H9 (cell line): ENCODE measurements around the gene KLKB1. TPM values are rescaled to one million over a fixed set of nuclear protein-coding genes. Genes with fewer than 3 reads are reported as not detected.

Source experiments
- DNase-seq: peaks from one replicate; pipeline ENCODE4 v3.0.0-alpha.2; 2017
- H2AFZ ChIP-seq: one replicate; pipeline ENCODE4 v1.6.1; 2013; ENCODE audit warnings: mild to moderate bottlenecking, low read length, control low read depth, moderate library complexity
- H2AK5ac ChIP-seq: 2 replicates; pipeline ENCODE4 v1.6.1; 2013; ENCODE audit warnings: low read length, control low read depth, mixed read lengths; ENCODE audit not compliant: insufficient read length
- H2BK120ac ChIP-seq: one replicate; pipeline ENCODE4 v1.6.1; 2013; ENCODE audit warnings: low read depth, mild to moderate bottlenecking, low read length, control low read depth, inconsistent platforms; ENCODE audit not compliant: poor library complexity, severe bottlenecking
- H2BK12ac ChIP-seq: 2 replicates; pipeline ENCODE4 v1.6.1; 2013; ENCODE audit warnings: low read length, control low read depth, mixed read lengths, low read depth; ENCODE audit not compliant: insufficient read length
- H2BK15ac ChIP-seq: 2 replicates; pipeline ENCODE4 v1.6.1; 2013; ENCODE audit warnings: low read depth, low read length, control low read depth
- H2BK20ac ChIP-seq: one replicate; pipeline ENCODE4 v1.6.1; 2013; ENCODE audit warnings: low read depth, mild to moderate bottlenecking, low read length, control low read depth, inconsistent platforms; ENCODE audit not compliant: poor library complexity, severe bottlenecking
- H2BK5ac ChIP-seq: 2 replicates; pipeline ENCODE4 v1.6.1; 2013; ENCODE audit warnings: low read length, control low read depth, mixed read lengths; ENCODE audit not compliant: insufficient read length
- H3K14ac ChIP-seq: 2 replicates; pipeline ENCODE4 v1.6.1; 2013; ENCODE audit warnings: low read length, control low read depth; ENCODE audit not compliant: insufficient read depth
- H3K18ac ChIP-seq: 2 replicates; pipeline ENCODE4 v1.6.1; 2013; ENCODE audit warnings: low read depth, mild to moderate bottlenecking, mixed read lengths, low read length, control low read depth; ENCODE audit not compliant: insufficient read length
- H3K23ac ChIP-seq: 2 replicates; pipeline ENCODE4 v1.6.1; 2013; ENCODE audit warnings: low read length, control low read depth, mixed read lengths, low read depth; ENCODE audit not compliant: insufficient read length
- H3K23me2 ChIP-seq: 2 replicates; pipeline ENCODE4 v1.6.1; 2013; ENCODE audit warnings: low read depth, mild to moderate bottlenecking, mixed read lengths, low read length, control low read depth; ENCODE audit not compliant: insufficient read length, poor library complexity, severe bottlenecking
- H3K27ac ChIP-seq: 2 replicates; pipeline ENCODE4 v1.5.1; 2013; ENCODE audit warnings: low read length, control low read depth, mixed read lengths, low read depth; ENCODE audit not compliant: insufficient read length
- H3K27me3 ChIP-seq: 2 replicates; pipeline ENCODE4 v1.6.1; 2013; ENCODE audit warnings: low read length, control low read depth, inconsistent platforms; ENCODE audit not compliant: insufficient read depth
- H3K4ac ChIP-seq: 2 replicates; pipeline ENCODE4 v1.6.1; 2013; ENCODE audit warnings: low read depth, mild to moderate bottlenecking, control low read depth, inconsistent platforms, low read length, moderate library complexity
- H3K4me1 ChIP-seq: 2 replicates; pipeline ENCODE4 v1.6.1; 2013; ENCODE audit warnings: low read length, control low read depth, inconsistent platforms; ENCODE audit not compliant: insufficient read depth
- H3K4me2 ChIP-seq: 2 replicates; pipeline ENCODE4 v1.6.1; 2013; ENCODE audit warnings: low read length, control low read depth, mixed read lengths; ENCODE audit not compliant: insufficient read length, insufficient read depth
- H3K56ac ChIP-seq: 2 replicates; pipeline ENCODE4 v1.6.1; 2013; ENCODE audit warnings: low read depth, mild to moderate bottlenecking, mixed read lengths, low read length, control low read depth; ENCODE audit not compliant: insufficient read length
- H3K79me1 ChIP-seq: 2 replicates; pipeline ENCODE4 v1.6.1; 2013; ENCODE audit warnings: low read depth, mild to moderate bottlenecking, moderate library complexity, low read length, control low read depth, inconsistent platforms; ENCODE audit not compliant: insufficient read depth, poor library complexity, severe bottlenecking
- H3K79me2 ChIP-seq: 2 replicates; pipeline ENCODE4 v1.6.1; 2013; ENCODE audit warnings: low read length, control low read depth, inconsistent platforms; ENCODE audit not compliant: insufficient read depth
- H3K9ac ChIP-seq: 2 replicates; pipeline ENCODE4 v1.6.1; 2013; ENCODE audit warnings: low read length, control low read depth, mixed read lengths; ENCODE audit not compliant: insufficient read length; ENCODE audit errors: extremely low read depth
- H3K9me3 ChIP-seq: one replicate; pipeline ENCODE4 v1.6.1; 2013; ENCODE audit warnings: low read depth, low read length, inconsistent platforms; ENCODE audit not compliant: control insufficient read depth
- H3T11ph ChIP-seq: one replicate; pipeline ENCODE4 v1.6.1; 2013; ENCODE audit warnings: mild to moderate bottlenecking, low read length, control low read depth, inconsistent platforms
- H4K20me1 ChIP-seq: one replicate; pipeline ENCODE4 v1.6.1; 2013; ENCODE audit not compliant: control insufficient read depth, insufficient read length, insufficient read depth
- H4K5ac ChIP-seq: 2 replicates; pipeline ENCODE4 v1.6.1; 2013; ENCODE audit warnings: low read depth, mild to moderate bottlenecking, mixed read lengths, low read length, control low read depth; ENCODE audit not compliant: insufficient read length
- H4K8ac ChIP-seq: replicated peaks from 2 replicates; pipeline ENCODE4 v1.6.1; 2013; ENCODE audit warnings: low read length, control low read depth, mixed read lengths, low read depth; ENCODE audit not compliant: insufficient read length
- H4K91ac ChIP-seq: 2 replicates; pipeline ENCODE4 v1.6.1; 2013; ENCODE audit warnings: low read depth, mild to moderate bottlenecking, moderate library complexity, mixed read lengths, low read length, control low read depth; ENCODE audit not compliant: insufficient read length
- H3K27ac Mint-ChIP-seq, 3 experiments: 2 replicates in 2 of 3; 3 replicates in 1 of 3; pipeline ENCODE4 v1.8.0; 2020 to 2021; ENCODE audit warnings: mixed read lengths in 3 of 3, mild to moderate bottlenecking in 1 of 3, moderate library complexity in 1 of 3
- H3K27me3 Mint-ChIP-seq: 2 replicates; pipeline ENCODE4 v1.8.0; 2021; ENCODE audit warnings: low read depth, mild to moderate bottlenecking, moderate library complexity, mixed read lengths
- H3K36me3 Mint-ChIP-seq, 3 experiments: 2 replicates in 2 of 3; 3 replicates in 1 of 3; pipeline ENCODE4 v1.8.0; 2020 to 2021; ENCODE audit warnings: low read depth in 3 of 3, mixed read lengths in 3 of 3; ENCODE audit not compliant: insufficient read depth in 1 of 3
- H3K4me1 Mint-ChIP-seq, 2 experiments: 2 replicates each; pipeline ENCODE4 v1.8.0; 2020; ENCODE audit warnings: mixed read lengths in 2 of 2
- H3K4me3 Mint-ChIP-seq, 2 experiments: 2 replicates in 1 of 2; 3 replicates in 1 of 2; pipeline ENCODE4 v1.8.0; 2020 to 2021; ENCODE audit warnings: mild to moderate bottlenecking in 2 of 2, mixed read lengths in 2 of 2, moderate library complexity in 1 of 2
- H3K9me3 Mint-ChIP-seq, 2 experiments: 2 replicates in 1 of 2; 3 replicates in 1 of 2; pipeline ENCODE4 v1.8.0; 2020; ENCODE audit warnings: mild to moderate bottlenecking in 2 of 2, mixed read lengths in 2 of 2, moderate library complexity in 1 of 2
- CTCF ChIP-seq: fragments of 200-600 bp; sonication (generic); conservative IDR thresholded peaks from 3 replicates; pipeline ENCODE4 v1.8.0; 2021; ENCODE audit warnings: antibody characterized with exemption, mild to moderate bottlenecking
- WGBS: extraction: QIAGEN DNeasy Blood & Tissue Kit; methylation state at CpG from one replicate; pipeline ENCODE4 v1.1.7; 2013; ENCODE audit warnings: missing lambda C conversion rate, low lambda C conversion rate, mixed read lengths; ENCODE audit not compliant: insufficient read length; ENCODE audit errors: extremely low coverage; 5-methylcytosine and 5-hydroxymethylcytosine counted together
- total RNA-seq: library from RNA; stranded (reverse); gene quantifications from 2 replicates; pipeline ENCODE4 v1.2.1, GENCODE V29; 2021

KLKB1 gene
- total RNA-seq, 1 experiment from 2014 or later, result 21.8 TPM

- Histone ChIP-seq H3K14ac (no peak overlapping the region), H3K9me3 (no peaks in the 10 kb centered on the region), H3K18ac (no peak overlapping the region), H2BK20ac (no peak overlapping the region), H3K27ac (no peak overlapping the region), H3K79me1 (no peaks in the 10 kb centered on the region), H3K9ac (no peak overlapping the region), H3K27me3 (no peaks in the 10 kb centered on the region), H3K79me2 (no peaks in the 10 kb centered on the region), H3K23me2 (no peaks in the 10 kb centered on the region), H4K5ac (no peak overlapping the region), H2BK120ac (no peak overlapping the region), H2BK5ac (no peak overlapping the region), H4K20me1 (no peaks in the 10 kb centered on the region), H3K56ac (no peak overlapping the region), H3K4ac (no peak overlapping the region), H2AFZ (no peak overlapping the region), H3K4me2 (no peak overlapping the region), H3T11ph (no peak overlapping the region), H4K91ac (no peak overlapping the region), H3K23ac (no peak overlapping the region), H4K8ac (no peak overlapping the region), H2BK12ac (no peak overlapping the region), H2BK15ac (no peak overlapping the region), H3K4me1 (0 out of 2 replicates have a peak, but pooled peaks cover 3% of the 10 kb centered on the region), H2AK5ac (no peak overlapping the region)
- H3K36me3 Mint-ChIP-seq, result no peaks in the 10 kb centered on the region; a peak in 1 of 7 replicates
- no peak for TF ChIP-seq CTCF
- H3K4me3 Mint-ChIP-seq, result no peak overlapping the region
- H3K27me3 Mint-ChIP-seq, result no peaks in the 10 kb centered on the region
- H3K4me1 Mint-ChIP-seq, result peaks cover 2 to 17% of the 10 kb centered on the region in 2 experiments; a peak in 3 of 4 replicates
- WGBS, result no CpG with 5 or more reads among the region's 10 CpGs
- no peaks in the 10 kb centered on the region for H3K9me3 Mint-ChIP-seq
- peak overlapping the region in 1 of 3 experiments; percentile 77; a peak in 2 of 7 replicates for H3K27ac Mint-ChIP-seq
- no peak for DNase-seq
These were observed 64.1 kb downstream of the KLKB1 start for GRCh38 chr4:186291256-186291890.
